Endodermal cell (in vitro differentiated cells): ENCODE measurements around the gene CAPN5. TPM values are rescaled to one million over a fixed set of nuclear protein-coding genes. Genes with fewer than 3 reads are reported as not detected.

Experiments used
- DNase-seq: peaks from one replicate; pipeline ENCODE4 v3.0.0-alpha.2; 2017
- H3K27ac ChIP-seq: 2 replicates; pipeline ENCODE4 v1.5.1; 2013; ENCODE audit warnings: mild to moderate bottlenecking, low read depth, low read length, moderate library complexity
- H3K27me3 ChIP-seq: 2 replicates; pipeline ENCODE4 v1.6.1; 2013; ENCODE audit warnings: mild to moderate bottlenecking, low read length, moderate library complexity; ENCODE audit not compliant: insufficient read depth, control insufficient read depth, poor library complexity, severe bottlenecking
- H3K36me3 ChIP-seq: 2 replicates; pipeline ENCODE4 v1.7.0; 2013; ENCODE audit warnings: mild to moderate bottlenecking, low read length, moderate library complexity; ENCODE audit not compliant: control insufficient read depth, insufficient read depth
- H3K4me1 ChIP-seq: one replicate; pipeline ENCODE4 v1.7.0; 2013; ENCODE audit warnings: low read length; ENCODE audit not compliant: control insufficient read depth, insufficient read depth
- H3K4me3 ChIP-seq: 2 replicates; pipeline ENCODE4 v1.5.1; 2013; ENCODE audit warnings: mild to moderate bottlenecking, low read length, moderate library complexity
- H3K9ac ChIP-seq: 2 replicates; pipeline ENCODE4 v1.6.1; 2013; ENCODE audit warnings: mild to moderate bottlenecking, low read length, moderate library complexity; ENCODE audit not compliant: poor library complexity, severe bottlenecking; ENCODE audit errors: extremely low read depth
- H3K9me3 ChIP-seq: 2 replicates; pipeline ENCODE4 v1.6.1; 2013; ENCODE audit warnings: mild to moderate bottlenecking, low read length, moderate library complexity; ENCODE audit not compliant: control insufficient read depth
- H3K27ac Mint-ChIP-seq: 2 replicates; pipeline ENCODE4 v1.8.0; 2020; ENCODE audit warnings: mixed read lengths
- H3K27me3 Mint-ChIP-seq: 2 replicates; pipeline ENCODE4 v1.8.0; 2021; ENCODE audit warnings: mild to moderate bottlenecking, mixed read lengths; ENCODE audit not compliant: insufficient read depth
- H3K36me3 Mint-ChIP-seq: 2 replicates; pipeline ENCODE4 v1.8.0; 2020; ENCODE audit warnings: low read depth, mixed read lengths
- H3K4me1 Mint-ChIP-seq: 2 replicates; pipeline ENCODE4 v1.8.0; 2020; ENCODE audit warnings: mixed read lengths
- H3K4me3 Mint-ChIP-seq: 2 replicates; pipeline ENCODE4 v1.8.0; 2020; ENCODE audit warnings: mild to moderate bottlenecking, moderate library complexity, mixed read lengths
- H3K9me3 Mint-ChIP-seq: 2 replicates; pipeline ENCODE4 v1.8.0; 2020; ENCODE audit warnings: mild to moderate bottlenecking, mixed read lengths
- CTCF ChIP-seq: fragments of 200-600 bp; sonication (generic); conservative IDR thresholded peaks from 2 replicates; pipeline ENCODE4 v1.5.0; 2021; ENCODE audit warnings: antibody characterized with exemption, mild to moderate bottlenecking
- WGBS, 2 experiments: methylation state at CpG; one replicate each; pipeline versions ENCODE4 v1.1.5 to v1.1.7; 2013; ENCODE audit warnings: missing lambda C conversion rate in 2 of 2, mixed read lengths in 1 of 2; ENCODE audit not compliant: insufficient coverage in 1 of 2, insufficient read length in 1 of 2; 5-methylcytosine and 5-hydroxymethylcytosine counted together
- total RNA-seq, 2 donors: library from RNA; stranded (reverse); fragmentation: NEBNext Ultra II Directional in 1 of 2; extraction: Animal tissue kit (Norgen Biotek cat#: 25700) in 1 of 2; gene quantifications; 2 replicates in 1 of 2; 3 replicates in 1 of 2; pipeline ENCODE4 v1.2.1, GENCODE V29; 2021

CAPN5 gene
- total RNA-seq, 2 donors from 2014 or later = 17.5 to 21.5 TPM

GRCh38 chr11:77026743-77027142 lies 40.0 kb upstream of the CAPN5 start:
- no peaks in the 10 kb centered on the region for H3K9me3 Mint-ChIP-seq
- H3K9ac ChIP-seq = no peak overlapping the region
- peaks cover 20% of the 10 kb centered on the region for H3K27me3 Mint-ChIP-seq
- WGBS, 2 experiments = 85% methylated on average over 2 of the region's 2 CpGs; no CpG with 5 or more reads in 1 of the 2 experiments
- H3K4me1 ChIP-seq = no peaks in the 10 kb centered on the region
- H3K27ac ChIP-seq = no peak overlapping the region
- H3K27ac Mint-ChIP-seq = no peak overlapping the region
- H3K36me3 ChIP-seq = no peaks in the 10 kb centered on the region
- peaks cover 3% of the 10 kb centered on the region for H3K27me3 ChIP-seq
- H3K4me3 ChIP-seq = no peak overlapping the region
- no peak for TF ChIP-seq CTCF
- peaks cover 8% of the 10 kb centered on the region for H3K4me1 Mint-ChIP-seq
- H3K4me3 Mint-ChIP-seq = no peak overlapping the region
- no peak for DNase-seq
- no peaks in the 10 kb centered on the region for H3K36me3 Mint-ChIP-seq
- no peaks in the 10 kb centered on the region for H3K9me3 ChIP-seq

GRCh38 chr11:77027275-77027674 lies 39.5 kb upstream of the CAPN5 start:
- Mint-ChIP-seq H3K9me3 (no peaks in the 10 kb centered on the region), H3K4me3 (no peak overlapping the region), H3K36me3 (no peaks in the 10 kb centered on the region), H3K27ac (no peak overlapping the region), H3K4me1 (peaks cover 6% of the 10 kb centered on the region), H3K27me3 (peaks cover 20% of the 10 kb centered on the region)
- H3K4me1 ChIP-seq = no peaks in the 10 kb centered on the region
- TF ChIP-seq CTCF = no peak
- no peak for DNase-seq
- H3K27ac ChIP-seq = no peak overlapping the region
- peaks cover 3% of the 10 kb centered on the region for H3K27me3 ChIP-seq
- no peaks in the 10 kb centered on the region for H3K36me3 ChIP-seq
- H3K9ac ChIP-seq = no peak overlapping the region
- 100% methylated on average over 1 of the region's 1 CpG; no CpG with 5 or more reads in 1 of the 2 experiments for WGBS, 2 experiments
- H3K4me3 ChIP-seq = no peak overlapping the region
- H3K9me3 ChIP-seq = no peaks in the 10 kb centered on the region

- 89 to 92% methylated on average over 4 to 7 of the region's 7 CpGs for WGBS, 2 experiments
- no peak overlapping the region for H3K27ac Mint-ChIP-seq
These were observed 36.9 kb upstream of the CAPN5 start for GRCh38 chr11:77029829-77030228.

More at GRCh38 chr11:77029829-77030228, 36.9 kb upstream of the CAPN5 start:
- Mint-ChIP-seq H3K4me1 (peaks cover 9% of the 10 kb centered on the region), H3K36me3 (no peaks in the 10 kb centered on the region), H3K4me3 (no peak overlapping the region), H3K27me3 (peaks cover 20% of the 10 kb centered on the region), H3K9me3 (no peaks in the 10 kb centered on the region)
- peaks cover 3% of the 10 kb centered on the region for H3K27me3 ChIP-seq
- no peaks in the 10 kb centered on the region for H3K4me1 ChIP-seq
- no peaks in the 10 kb centered on the region for H3K9me3 ChIP-seq
- DNase-seq = no peak
- H3K4me3 ChIP-seq = no peak overlapping the region
- H3K27ac ChIP-seq = no peak overlapping the region
- H3K9ac ChIP-seq = no peak overlapping the region
- TF ChIP-seq CTCF = no peak
- H3K36me3 ChIP-seq = no peaks in the 10 kb centered on the region
